ENCODE measurements around the gene TBCK.
"Not testable (repeated sequence)": the region's sequence is repeated elsewhere in the genome, so short reads cannot be mapped to it uniquely, and the experiment has no call there.

Gene TBCK

DNA sequence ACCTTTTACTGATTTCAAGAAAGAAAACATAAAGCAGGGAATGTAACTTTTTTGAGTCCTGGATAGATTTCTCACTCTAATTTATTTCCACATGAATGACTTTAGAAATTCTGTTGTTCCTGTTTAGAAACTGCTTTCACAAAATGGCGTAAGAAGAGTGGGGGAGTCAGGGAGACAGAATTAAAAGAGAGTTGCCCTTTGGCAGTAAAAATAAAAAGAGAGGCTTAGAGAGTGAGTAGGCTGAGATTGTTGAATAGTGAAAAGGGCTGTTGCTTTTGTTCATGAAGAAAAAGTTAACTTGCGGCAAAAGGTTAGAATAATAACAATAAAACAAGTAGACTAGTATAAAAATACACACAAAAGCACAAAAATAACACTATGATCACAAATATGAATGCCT is 166.1 kb downstream of the TBCK start:
- no peaks in the 10 kb centered on the region for H3K27me3 Mint-ChIP-seq
- H3K4me3 Mint-ChIP-seq: no peak overlapping the region
- peaks cover 48 to 59% of the 10 kb centered on the region in 2 donors for H3K9me3 Mint-ChIP-seq
- no peaks in the 10 kb centered on the region for H3K4me1 Mint-ChIP-seq
- DNase-seq (no peak), ATAC-seq (no peak)
- H3K27ac Mint-ChIP-seq: peak overlapping the region in 1 of 2 donors; percentile 41

DNA sequence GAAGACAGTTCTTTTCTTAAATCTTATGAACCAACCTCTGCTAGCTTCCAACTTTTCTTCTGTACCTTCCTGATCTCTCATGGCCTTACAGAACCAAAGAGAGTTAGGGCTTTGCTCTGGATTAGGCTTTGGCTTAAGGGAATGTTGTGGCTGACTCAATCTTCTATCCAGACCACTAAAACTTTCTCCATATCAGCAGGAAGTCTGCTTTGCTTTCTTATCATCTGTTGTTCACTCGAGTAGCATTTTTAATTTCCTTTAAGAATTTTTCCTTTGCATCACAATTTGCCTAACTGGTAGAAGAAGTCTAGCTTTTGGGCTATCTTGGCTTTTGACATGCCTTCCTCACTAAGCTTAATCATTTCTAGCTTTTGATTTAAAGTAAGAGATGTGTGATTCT is 167.0 kb downstream of the TBCK start:
- Mint-ChIP-seq H3K27me3 (no peaks in the 10 kb centered on the region), H3K9me3 (peaks cover 42 to 58% of the 10 kb centered on the region in 2 donors), H3K4me1 (no peaks in the 10 kb centered on the region), H3K27ac (no peak overlapping the region), H3K4me3 (no peak overlapping the region)
- ATAC-seq (no peak), DNase-seq (no peak)

DNA sequence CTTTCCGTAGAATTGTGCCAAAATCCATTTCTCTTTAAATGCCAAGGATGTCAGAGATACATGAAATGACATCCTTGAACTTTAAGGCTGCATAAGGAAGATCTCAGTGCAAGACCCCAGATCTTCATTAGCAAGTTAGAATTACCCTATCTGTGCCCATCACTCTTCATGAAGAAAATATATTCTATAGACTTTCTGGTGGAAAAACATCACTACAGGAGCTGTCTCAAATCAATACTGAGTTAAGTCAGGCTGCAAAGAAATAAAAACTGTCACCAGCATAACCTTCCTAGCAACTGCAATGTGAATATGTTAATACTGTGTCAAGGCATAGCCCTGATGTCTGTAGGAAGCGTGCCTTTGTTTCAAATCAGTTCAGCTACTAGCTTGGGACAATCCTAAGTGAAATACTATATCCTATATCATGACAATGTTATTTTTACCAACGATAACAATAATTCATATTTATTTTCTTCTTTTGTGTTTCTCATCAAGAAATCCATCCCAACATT is 173.3 kb downstream of the TBCK start:
- no peak overlapping the region for H3K4me3 Mint-ChIP-seq
- H3K9me3 Mint-ChIP-seq: peaks cover 8 to 19% of the 10 kb centered on the region in 2 donors
- H3K27me3 Mint-ChIP-seq: no peaks in the 10 kb centered on the region
- no peak for ATAC-seq
- no peak overlapping the region for H3K27ac Mint-ChIP-seq
- DNase-seq: no peak
- no peaks in the 10 kb centered on the region for H3K4me1 Mint-ChIP-seq

DNA sequence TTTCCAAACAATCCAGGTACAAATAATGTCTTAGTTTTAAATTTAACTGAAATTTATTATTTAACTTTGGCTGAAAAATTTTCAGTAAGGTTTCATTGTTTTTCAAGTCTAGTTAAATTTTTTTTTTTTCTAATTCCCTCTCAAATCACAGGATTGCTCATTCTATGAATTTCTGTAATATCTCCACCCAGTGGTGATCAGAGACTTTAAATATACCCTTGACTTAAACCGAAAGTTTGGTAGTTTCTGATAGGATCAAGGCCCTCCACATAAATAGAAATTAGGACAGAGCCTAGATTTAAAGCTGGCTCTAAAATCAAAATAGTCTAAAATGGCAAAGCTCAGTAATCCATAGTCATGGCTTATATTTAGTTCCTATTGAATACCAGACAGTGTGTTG is 175.4 kb downstream of the TBCK start:
- Mint-ChIP-seq H3K4me3 (no peak overlapping the region), H3K27me3 (no peaks in the 10 kb centered on the region), H3K27ac (no peak overlapping the region), H3K4me1 (peaks cover 5% of the 10 kb centered on the region), H3K9me3 (peaks cover 0 to under 1% of the 10 kb centered on the region in 2 donors)
- ATAC-seq (no peak), DNase-seq (no peak)

DNA sequence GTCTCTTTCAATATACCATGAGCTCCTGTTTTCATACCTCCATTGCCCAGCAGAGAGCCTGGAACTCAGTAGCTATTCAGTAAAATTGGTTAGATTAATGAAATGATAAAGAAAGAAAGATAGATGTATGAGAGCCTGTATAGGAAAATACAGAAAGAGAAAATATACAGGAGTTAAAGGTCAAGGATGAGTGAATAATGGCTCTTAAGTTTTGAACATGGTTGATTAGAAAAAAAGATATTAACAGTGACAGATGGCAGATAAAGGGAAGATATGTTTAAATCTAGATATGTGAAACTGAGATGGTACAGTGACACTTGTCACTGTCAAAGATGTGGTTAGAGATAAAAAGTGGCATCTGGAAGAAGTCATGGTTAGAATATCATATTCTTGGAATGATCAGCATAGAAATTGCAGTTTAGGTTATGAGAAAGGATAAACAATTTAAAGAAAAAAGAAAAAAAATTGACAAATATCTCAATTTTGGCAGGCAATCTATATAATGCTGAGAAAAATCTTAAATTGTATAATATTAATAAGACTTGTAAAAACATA is 179.2 kb downstream of the TBCK start:
- Mint-ChIP-seq H3K27ac (no peak overlapping the region), H3K4me1 (peaks cover 5% of the 10 kb centered on the region), H3K9me3 (peaks cover 12 to 14% of the 10 kb centered on the region in 2 donors), H3K4me3 (no peak overlapping the region), H3K27me3 (no peaks in the 10 kb centered on the region)
- ATAC-seq (no peak), DNase-seq (no peak)

DNA sequence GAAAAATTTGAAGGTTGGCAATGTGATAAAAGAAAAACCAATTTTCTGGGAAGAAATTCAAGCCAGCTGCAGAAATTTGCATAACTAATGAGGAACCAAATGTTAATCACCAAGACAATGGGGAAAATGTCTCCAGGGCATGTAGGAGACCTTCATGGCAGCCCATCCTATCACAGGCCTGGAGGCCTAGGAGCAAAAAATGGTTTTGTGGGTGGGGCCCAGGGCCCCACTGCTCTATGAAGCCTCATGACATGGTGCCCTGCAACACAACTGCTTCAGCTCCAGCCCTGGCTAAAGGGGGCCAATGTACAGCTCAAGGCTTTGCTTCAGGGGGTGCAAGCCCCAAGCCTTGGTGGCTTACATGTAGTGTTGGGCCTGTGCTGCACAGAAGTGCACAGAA is 184.0 kb downstream of the TBCK start:
- DNase-seq: no peak
- H3K9me3 Mint-ChIP-seq: peaks cover 16 to 21% of the 10 kb centered on the region in 2 donors
- no peak overlapping the region for H3K27ac Mint-ChIP-seq
- H3K4me1 Mint-ChIP-seq: peaks cover 5% of the 10 kb centered on the region
- no peaks in the 10 kb centered on the region for H3K27me3 Mint-ChIP-seq
- ATAC-seq: no peak
- no peak overlapping the region for H3K4me3 Mint-ChIP-seq

DNA sequence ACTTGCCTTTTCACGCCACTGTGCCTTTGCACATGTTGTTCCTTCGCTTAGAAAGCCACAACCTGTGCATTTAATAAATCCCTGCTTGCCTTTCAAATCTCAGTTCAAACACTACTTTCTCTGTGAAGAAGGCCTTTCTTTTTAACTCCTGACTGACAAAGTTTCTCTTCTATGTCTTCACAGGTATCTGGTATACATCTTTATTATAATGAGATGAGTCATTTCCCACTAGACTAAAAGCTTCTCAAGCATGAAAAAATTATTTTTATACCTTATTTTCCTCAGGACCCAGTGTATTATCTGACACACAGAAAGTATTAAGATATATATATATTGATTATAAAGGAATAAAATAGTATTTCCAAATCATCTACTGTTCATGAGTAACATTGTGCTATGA is 189.9 kb downstream of the TBCK start:
- DNase-seq (no peak), ATAC-seq (no peak)
- no peaks in the 10 kb centered on the region for H3K4me1 Mint-ChIP-seq
- H3K27me3 Mint-ChIP-seq: no peaks in the 10 kb centered on the region
- H3K27ac Mint-ChIP-seq: no peak overlapping the region
- peaks cover 0 to 7% of the 10 kb centered on the region in 2 donors for H3K9me3 Mint-ChIP-seq
- H3K4me3 Mint-ChIP-seq: no peak overlapping the region

DNA sequence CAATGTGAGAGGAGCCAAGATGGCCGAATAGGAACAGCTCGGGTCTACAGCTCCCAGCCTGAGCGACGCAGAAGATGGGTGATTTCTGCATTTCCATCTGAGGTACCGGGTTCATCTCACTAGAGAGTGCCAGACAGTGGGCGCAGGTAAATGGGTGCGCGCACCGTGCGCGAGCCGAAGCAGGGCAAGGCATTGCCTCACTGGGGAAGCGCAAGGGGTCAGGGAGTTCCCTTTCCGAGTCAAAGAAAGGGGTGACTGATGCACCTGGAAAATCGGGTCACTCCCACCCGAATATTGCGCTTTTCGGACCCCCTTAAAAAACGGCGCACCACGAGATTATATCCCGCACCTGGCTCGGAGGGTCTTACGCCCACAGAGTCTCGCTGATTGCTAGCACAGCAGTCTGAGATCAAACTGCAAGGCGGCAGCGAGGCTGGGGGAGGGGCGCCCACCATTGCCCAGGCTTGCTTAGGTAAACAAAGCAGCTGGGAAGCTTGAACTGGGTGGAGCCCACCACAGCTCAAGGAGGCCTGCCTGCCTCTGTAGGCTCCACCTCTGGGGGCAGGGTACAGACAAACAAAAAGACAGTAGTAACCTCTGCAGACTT is 196.0 kb downstream of the TBCK start:
- H3K4me1 Mint-ChIP-seq, DNase-seq, H3K27ac Mint-ChIP-seq, H3K9me3 Mint-ChIP-seq, H3K4me3 Mint-ChIP-seq, ATAC-seq, H3K27me3 Mint-ChIP-seq: not testable (repeated sequence)

DNA sequence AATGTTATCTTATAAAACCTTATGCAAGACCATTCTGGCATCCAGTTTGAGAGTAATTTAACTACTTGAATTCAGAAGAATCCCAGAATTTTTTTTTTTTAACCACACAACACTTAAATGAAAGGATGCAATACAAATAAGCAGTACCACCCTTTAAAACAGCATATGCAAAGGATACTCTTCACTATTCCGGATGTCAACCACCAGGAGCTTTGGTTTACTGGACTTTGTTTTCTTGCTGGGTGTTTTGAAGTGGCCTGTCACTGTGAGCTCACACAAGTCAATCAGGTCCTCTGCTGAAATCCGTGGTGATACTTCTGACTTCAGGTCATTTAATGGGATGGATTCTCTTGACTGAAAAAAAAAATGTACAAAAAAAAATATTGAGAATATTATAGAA is 200.0 kb downstream of the TBCK start:
- Mint-ChIP-seq H3K4me1 (no peaks in the 10 kb centered on the region), H3K4me3 (no peak overlapping the region), H3K27me3 (no peaks in the 10 kb centered on the region), H3K9me3 (peaks cover 19 to 21% of the 10 kb centered on the region in 2 donors), H3K27ac (no peak overlapping the region)
- DNase-seq (no peak), ATAC-seq (no peak)

DNA sequence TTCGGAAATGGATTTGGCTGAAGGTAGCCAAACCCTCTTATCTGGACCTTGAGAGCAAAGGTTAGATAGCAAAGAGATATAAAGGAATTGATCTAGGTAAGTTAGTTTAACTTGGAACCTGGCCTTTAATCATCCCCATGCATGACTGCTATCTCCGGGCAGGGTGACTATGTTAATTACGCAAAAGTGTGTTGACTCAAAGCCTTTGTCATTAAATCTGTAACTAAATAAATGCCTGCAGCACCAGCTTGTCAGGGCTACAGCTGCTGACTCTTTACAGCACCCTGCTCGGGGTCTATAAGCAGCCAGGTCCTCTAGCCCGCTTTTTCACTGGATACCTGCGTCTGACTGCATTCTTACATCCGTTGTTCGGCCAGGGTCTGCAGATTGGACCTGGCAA is 201.7 kb downstream of the TBCK start:
- DNase-seq: no peak
- no peak overlapping the region for H3K4me3 Mint-ChIP-seq
- no peaks in the 10 kb centered on the region for H3K27me3 Mint-ChIP-seq
- peaks cover 30 to 36% of the 10 kb centered on the region in 2 donors for H3K9me3 Mint-ChIP-seq
- no peak overlapping the region for H3K27ac Mint-ChIP-seq
- no peak for ATAC-seq
- no peaks in the 10 kb centered on the region for H3K4me1 Mint-ChIP-seq

DNA sequence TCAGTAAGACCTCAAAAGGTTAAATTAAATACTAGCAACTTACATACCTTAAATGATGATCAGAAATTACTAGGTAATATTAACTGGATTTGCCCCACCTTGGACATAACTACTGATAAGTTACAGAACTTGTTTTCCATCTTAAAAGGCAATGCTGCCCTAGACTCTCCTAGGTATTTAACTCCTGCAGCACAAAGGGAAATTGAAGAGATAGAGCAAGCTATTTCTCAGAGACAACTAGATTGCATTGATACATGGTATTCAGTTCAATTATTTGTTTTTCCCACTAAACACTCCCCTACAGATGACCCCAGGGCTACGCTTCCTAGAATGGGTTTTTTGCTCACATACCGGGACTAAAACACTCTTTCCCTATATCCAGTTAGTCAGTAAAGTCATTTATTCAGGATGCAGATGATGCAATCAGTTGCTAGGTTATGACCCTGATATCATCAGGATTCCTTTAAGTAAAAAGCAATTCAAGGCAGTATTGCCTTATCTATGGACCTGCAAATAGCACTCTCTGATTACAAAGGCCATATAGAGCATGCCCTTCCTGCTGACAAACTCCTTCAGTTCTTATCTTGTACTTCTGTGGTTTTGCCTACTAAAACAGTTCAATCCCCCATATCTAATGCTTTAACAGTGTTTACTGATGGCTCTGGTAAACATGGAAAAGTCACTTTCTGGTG is 204.1 kb downstream of the TBCK start:
- not testable (repeated sequence) for ATAC-seq, H3K4me3 Mint-ChIP-seq, DNase-seq, H3K27me3 Mint-ChIP-seq, H3K4me1 Mint-ChIP-seq, H3K27ac Mint-ChIP-seq
- H3K9me3 Mint-ChIP-seq: peaks cover 44 to 45% of the 10 kb centered on the region in 2 donors

DNA sequence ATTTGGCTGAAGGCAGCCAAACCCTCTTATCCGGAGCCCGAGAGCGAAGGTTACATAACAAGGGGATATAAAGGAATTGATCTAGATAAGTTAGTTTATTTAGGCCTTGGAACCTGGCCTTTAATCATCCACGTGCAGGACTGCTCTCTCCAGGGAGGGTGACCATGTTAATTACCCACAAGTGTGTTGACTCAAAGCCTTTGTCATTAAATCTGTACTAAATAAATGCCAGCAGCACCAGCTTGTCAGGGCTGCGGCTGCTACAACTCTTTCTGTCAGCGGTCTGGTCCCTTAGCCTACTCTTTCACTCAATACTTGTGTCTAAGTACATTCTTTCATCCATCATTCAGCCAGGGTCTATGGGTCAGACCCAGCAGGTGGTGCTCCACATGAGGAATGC is 206.1 kb downstream of the TBCK start:
- DNase-seq (no peak), ATAC-seq (no peak)
- no peaks in the 10 kb centered on the region for H3K27me3 Mint-ChIP-seq
- H3K4me3 Mint-ChIP-seq: no peak overlapping the region
- peaks cover 45 to 62% of the 10 kb centered on the region in 2 donors for H3K9me3 Mint-ChIP-seq
- H3K4me1 Mint-ChIP-seq: no peaks in the 10 kb centered on the region
- H3K27ac Mint-ChIP-seq: no peak overlapping the region

DNA sequence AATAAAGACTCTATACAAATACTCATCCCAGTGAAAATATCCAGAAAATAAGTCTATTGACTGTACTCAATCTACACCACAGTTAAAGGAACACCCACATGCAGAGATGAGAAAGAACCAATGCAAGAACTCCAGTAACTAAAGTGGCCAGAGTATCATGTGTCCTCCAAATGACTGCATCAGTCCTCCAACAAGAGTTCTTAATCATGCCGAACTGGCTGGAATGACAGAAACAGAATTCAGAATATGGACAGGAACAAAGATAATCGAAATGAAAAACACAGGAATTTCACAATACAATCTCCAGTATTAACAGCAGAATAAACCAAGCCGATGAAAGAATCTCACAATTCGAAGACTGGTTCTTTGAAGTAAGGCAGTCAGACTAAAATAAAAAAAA is 210.3 kb downstream of the TBCK start:
- ATAC-seq (no peak), DNase-seq (no peak)
- Mint-ChIP-seq H3K4me3 (no peak overlapping the region), H3K9me3 (peaks cover 26 to 44% of the 10 kb centered on the region in 2 donors), H3K4me1 (no peaks in the 10 kb centered on the region), H3K27ac (peak overlapping the region in 1 of 2 donors; percentile 72), H3K27me3 (no peaks in the 10 kb centered on the region)

DNA sequence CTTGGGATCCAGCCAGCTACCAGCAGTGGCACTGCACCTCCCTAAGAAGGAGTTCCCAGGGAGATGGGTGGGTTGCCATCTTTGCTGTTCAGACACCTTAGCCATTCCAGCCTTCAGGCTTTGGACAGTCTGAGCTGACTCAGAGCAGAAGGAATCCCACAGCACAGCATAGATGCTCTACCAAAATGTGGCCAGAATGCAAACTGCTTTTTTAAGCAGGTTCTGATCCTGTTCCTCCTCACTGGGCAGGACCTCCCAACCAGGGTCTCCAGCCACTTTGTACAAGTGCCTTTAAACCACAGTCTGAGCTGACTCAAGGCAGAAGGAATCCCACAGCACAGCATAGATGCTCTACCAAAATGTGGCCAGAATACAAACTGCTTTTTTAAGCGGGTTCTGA is 211.7 kb downstream of the TBCK start:
- Mint-ChIP-seq H3K4me1 (no peaks in the 10 kb centered on the region), H3K9me3 (peaks cover 15 to 32% of the 10 kb centered on the region in 2 donors), H3K27ac (no peak overlapping the region), H3K27me3 (no peaks in the 10 kb centered on the region), H3K4me3 (no peak overlapping the region)
- no peak for DNase-seq
- no peak for ATAC-seq

DNA sequence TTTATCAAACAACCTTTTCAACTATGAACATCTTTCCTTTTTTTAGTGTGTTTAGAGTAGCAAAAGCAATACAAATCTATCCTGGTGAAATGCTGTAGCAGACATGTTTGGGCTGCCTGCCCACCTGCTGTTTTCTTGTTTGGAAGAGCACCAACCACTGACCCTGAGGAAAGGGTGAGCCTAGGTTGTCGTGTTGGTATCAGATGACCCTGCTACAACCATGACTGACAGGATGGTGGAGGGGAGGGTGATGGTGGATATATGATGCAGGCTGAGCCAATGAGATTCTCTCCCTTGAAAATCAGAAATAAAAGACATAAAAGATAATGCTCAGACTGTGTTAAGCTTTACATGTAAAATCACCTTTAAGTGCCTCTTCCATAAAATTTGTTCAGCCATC is 219.6 kb downstream of the TBCK start:
- no peaks in the 10 kb centered on the region for H3K27me3 Mint-ChIP-seq
- ATAC-seq (no peak), DNase-seq (no peak)
- no peak overlapping the region for H3K27ac Mint-ChIP-seq
- H3K4me1 Mint-ChIP-seq: no peaks in the 10 kb centered on the region
- H3K4me3 Mint-ChIP-seq: no peak overlapping the region
- H3K9me3 Mint-ChIP-seq: peaks cover 4 to 10% of the 10 kb centered on the region in 2 donors

DNA sequence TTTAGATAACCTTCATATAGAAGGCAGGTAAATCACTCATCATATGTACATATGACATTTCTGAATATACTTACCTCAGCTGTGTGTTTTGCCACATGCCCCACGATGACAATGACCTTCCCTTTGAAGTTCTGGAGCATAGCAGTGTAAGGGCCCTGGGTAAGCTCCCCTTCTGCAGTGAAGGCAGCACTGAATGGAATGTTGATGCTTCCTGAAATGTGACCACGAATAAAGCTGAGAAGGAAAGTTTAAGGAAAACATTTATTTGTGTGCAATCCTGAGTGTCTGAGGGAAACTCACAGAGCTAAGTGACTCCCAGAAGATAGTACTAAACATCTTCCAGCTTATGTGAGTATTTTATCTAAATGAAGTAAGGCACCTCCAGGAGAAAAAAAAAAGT is 220.6 kb downstream of the TBCK start:
- no peaks in the 10 kb centered on the region for H3K27me3 Mint-ChIP-seq
- no peak overlapping the region for H3K27ac Mint-ChIP-seq

More for the DNA sequence above, 220.6 kb downstream of the TBCK start:
- Mint-ChIP-seq H3K4me1 (no peaks in the 10 kb centered on the region), H3K9me3 (peaks cover 12 to 13% of the 10 kb centered on the region in 2 donors), H3K4me3 (no peak overlapping the region)
- ATAC-seq (no peak), DNase-seq (no peak)

Measured in stimulated activated naive CD8-positive, alpha-beta T cell treated with anti-CD3 and anti-CD28 coated beads, Interleukin-15, amount 100 ng/mL, for 72 hours (primary cell).